Measurements from ENCODE around the gene CLRN3.

The CLRN3 gene

GRCh38 chr10:127860592-127860991, 32.1 kb downstream of the CLRN3 start:
- no peak for TF ChIP-seq ZFX (IDR thresholded peaks at IDR 0.05)
- TF ChIP-seq CTCF (conservative IDR thresholded peaks at IDR 0.05), result no peak
- no peak overlapping the region for H3K27ac ChIP-seq

DNA sequence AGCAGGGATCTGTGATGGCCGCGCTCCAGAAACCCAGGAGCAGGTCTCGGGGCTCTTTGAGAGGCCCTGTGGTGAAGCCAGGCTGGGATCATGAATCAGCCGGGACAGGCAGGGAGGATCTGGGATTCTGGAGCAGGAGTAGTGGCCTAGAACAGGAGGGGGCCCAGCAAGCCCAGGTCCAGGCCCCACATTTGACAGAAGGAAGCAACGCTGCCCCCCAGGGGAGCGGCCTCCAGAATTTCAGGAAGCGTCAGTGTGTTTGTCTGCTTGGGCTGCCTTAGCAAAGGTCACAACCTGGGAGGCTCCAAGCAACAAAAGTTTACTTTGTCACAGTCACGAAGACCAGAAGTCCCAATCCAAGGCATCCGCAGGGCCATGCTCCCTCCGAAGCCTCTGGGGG, 36.8 kb downstream of the CLRN3 start:
- H3K27ac ChIP-seq, result no peak overlapping the region
- TF ChIP-seq CTCF (conservative IDR thresholded peaks at IDR 0.05) (no peak), ZFX (IDR thresholded peaks at IDR 0.05) (no peak)

DNA sequence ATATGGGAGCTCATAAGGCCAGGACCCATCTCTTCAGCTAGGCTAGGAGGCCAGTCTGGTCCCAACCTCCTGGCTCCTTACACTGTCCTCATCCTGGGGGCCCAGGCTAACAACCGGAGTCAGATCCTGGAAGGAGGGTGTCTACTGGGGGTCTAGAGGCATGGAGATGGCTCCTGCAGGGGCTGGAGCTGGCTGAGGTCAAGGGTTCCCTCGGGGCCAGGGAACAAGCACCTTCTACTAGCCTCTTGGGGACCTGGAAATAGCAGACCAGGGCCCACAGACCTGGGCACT, 37.2 kb downstream of the CLRN3 start:
- TF ChIP-seq CTCF (conservative IDR thresholded peaks at IDR 0.05) (no peak), ZFX (IDR thresholded peaks at IDR 0.05) (no peak)
- no peak overlapping the region for H3K27ac ChIP-seq

GRCh38 chr10:127854769-127855590, 37.8 kb downstream of the CLRN3 start:
- TF ChIP-seq ZFX (IDR thresholded peaks at IDR 0.05) (no peak), CTCF (conservative IDR thresholded peaks at IDR 0.05) (no peak)
- H3K27ac ChIP-seq, result no peak overlapping the region

DNA sequence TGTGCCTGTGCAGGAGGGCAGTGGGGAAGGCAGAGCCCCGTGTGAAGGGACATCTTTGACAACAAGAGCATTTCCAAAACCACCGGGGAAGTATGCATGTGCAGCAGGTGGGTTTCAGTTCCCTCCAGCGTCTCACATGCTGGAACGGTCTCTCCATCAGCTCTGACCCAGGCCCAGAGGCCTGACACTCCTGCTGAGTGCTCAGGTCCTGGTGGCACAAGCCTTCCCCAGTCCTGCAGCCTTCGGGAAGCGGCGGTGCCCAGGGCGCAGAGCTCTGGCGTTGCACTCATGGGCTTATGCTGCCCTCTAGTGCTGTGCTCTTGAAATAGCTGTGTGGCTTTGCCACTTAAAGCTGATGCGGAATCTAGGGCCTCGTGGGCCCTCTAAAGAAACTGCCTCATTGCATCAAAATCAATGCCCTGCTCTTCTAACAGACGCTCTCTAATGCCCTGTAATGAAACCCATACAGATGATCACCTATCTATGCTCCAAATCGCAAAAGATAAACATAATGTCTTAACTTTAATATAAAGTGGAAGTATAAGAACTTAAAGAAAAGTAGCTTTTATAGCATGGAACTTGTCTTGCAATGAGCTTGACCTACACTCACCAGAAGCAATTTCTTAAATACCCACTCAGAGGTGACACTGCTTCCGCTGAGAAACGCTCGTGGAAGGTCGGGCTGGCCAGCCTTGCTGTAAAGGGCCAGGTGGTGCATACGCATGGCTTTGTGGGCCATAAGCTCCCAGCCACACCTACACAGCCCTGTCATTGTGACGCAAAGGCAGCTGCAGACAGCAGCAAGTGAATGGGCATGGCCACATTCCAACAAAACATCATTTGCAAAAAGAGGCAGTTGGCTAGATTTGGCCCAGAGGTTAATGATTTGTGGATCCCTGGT, 38.6 kb downstream of the CLRN3 start:
- no peak overlapping the region for H3K27ac ChIP-seq
- TF ChIP-seq CTCF (conservative IDR thresholded peaks at IDR 0.05) (peak; percentile 92), ZFX (IDR thresholded peaks at IDR 0.05) (no peak)

DNA sequence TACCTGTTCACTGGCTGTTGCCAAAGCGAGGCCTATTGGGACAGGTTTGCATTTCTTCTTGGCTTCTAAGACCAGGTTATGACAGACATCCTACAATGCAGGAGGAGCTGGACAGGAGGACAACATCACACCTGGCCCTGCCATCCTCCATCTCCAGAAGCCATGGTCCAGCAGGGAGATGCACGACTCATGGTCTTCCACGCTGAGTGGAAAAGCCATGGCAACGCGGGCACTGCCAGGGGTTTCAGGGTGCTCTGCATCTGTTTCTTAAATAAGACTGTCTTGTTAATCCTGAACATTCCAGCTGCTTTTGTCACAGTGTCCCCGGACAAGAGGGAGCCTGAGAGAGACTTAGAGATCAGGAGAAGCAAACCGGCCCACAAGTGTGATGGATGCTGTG, 40.3 kb downstream of the CLRN3 start:
- TF ChIP-seq CTCF (conservative IDR thresholded peaks at IDR 0.05) (no peak), ZFX (IDR thresholded peaks at IDR 0.05) (no peak)
- no peak overlapping the region for H3K27ac ChIP-seq

DNA sequence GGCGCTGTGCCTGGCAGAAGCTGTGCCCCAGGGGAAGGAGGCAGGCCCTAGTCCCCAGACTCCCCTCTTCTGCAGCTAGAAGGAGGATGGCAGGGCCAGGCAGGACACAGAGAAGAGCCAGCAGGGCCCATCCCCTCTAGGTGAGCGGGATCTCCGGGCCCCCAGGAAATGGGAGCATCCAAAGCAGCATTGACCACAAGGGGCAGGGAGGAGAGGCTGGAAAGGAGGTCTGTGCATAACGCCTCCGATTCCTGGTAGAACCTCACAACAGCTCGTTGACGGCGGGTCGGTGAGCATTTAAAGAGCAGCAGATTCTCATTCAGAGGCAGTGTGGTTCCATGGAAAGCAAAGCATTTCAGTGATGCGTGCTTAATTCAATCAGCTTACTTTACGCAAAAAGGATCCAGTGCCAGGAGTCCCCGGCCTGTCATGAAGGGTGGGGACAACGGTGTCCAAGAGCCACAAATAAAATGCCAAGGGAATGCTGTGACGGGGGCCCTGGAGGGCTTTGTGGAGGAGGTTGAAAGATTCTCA, 41.0 kb downstream of the CLRN3 start:
- no peak overlapping the region for H3K27ac ChIP-seq
- TF ChIP-seq ZFX (IDR thresholded peaks at IDR 0.05) (no peak), CTCF (conservative IDR thresholded peaks at IDR 0.05) (no peak)
